SK-N-MC (cell line): ENCODE measurements around the gene HMMR.

Experiments
- EZH2 ChIP-seq: fragments of 200-600 bp; sonication (generic); IDR thresholded peaks from one replicate; pipeline ENCODE4 v1.6.1; 2017; ENCODE audit warnings: antibody characterized with exemption
- POLR2AphosphoS5 ChIP-seq: IDR thresholded peaks from 2 replicates; pipeline ENCODE4 v1.6.1; 2012; ENCODE audit warnings: mild to moderate bottlenecking, low read depth, low read length, borderline replicate concordance

DNA sequence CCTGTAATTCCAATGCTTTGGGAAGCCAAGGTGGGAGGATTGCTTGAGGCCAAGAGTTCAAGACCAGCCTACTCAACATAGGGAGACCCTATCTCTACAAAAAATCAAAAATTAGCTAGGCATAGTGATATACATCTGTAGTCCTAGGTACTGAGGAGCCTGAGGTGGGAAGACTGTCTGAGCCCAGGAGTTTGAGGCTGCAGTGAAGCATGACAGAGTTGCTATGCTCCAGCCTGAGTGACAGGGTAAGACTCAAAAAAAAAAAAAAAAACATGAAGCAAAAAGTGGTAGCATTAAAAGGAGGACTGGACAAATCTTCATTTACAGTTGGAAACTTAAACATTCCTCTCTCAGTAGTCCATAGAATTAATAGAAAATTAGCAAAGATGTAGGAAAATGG is 13.2 kb upstream of the HMMR start:
- TF ChIP-seq EZH2 (no peak), POLR2AphosphoS5 (no peak)
